NT2/D1 (cell line): Measurements from ENCODE around the gene ZDHHC8.

Experiments used
- YY1 ChIP-seq: IDR thresholded peaks from 2 replicates; pipeline ENCODE4 v1.6.1; 2011; ENCODE audit not compliant: insufficient read length, insufficient read depth
- ZNF274 ChIP-seq: IDR thresholded peaks from 2 replicates; pipeline ENCODE4 v1.6.1; 2011; ENCODE audit warnings: mild to moderate bottlenecking, low read depth, low read length

DNA sequence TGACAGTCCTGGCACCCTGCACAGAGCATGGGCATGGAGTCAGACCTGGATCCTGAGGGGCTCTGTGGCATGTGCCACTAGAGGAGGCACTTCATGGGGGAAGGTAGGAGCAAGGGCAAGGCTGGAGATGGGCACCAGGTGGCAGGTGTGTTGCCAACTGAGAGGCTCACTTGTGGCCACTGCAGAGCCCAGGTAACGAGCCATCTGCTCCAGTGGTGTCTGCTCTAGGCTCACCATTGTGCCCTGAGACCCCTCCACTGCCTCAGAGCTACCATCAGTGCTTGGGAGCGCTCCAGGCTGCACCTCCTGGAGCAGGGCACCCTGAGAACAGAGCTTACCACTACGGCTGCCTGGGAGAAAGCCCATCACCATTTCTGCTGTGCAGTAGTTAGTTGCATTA lies 1.3 kb upstream of the ZDHHC8 start:
- TF ChIP-seq ZNF274, result no peak
- no peak for TF ChIP-seq YY1
